Upper lobe of left lung (tissue), 6 donors: Measurements from ENCODE around the gene CHAD. TPM values are rescaled to one million over a fixed set of nuclear protein-coding genes. Genes with fewer than 3 reads are reported as not detected.

ENCODE experiments used
- ATAC-seq, 2 donors: fragments of 200-7000 bp; cut with Tn5 transposase; one replicate each; pipeline ENCODE4 v1.9.1; 2022; ENCODE audit warnings: mild to moderate bottlenecking in 2 of 2, moderate library complexity in 2 of 2; ENCODE audit not compliant: low FRiP score in 2 of 2
- DNase-seq, 2 donors: peaks; one replicate each; pipeline ENCODE4 v3.0.0-alpha.2; 2019 to 2020
- H3K27ac ChIP-seq, 4 donors: fragments of 200-600 bp; sonication (generic); one replicate each; pipeline ENCODE4 v1.5.1; 2016 to 2019
- H3K27me3 ChIP-seq, 4 donors: fragments of 200-600 bp; sonication (generic); one replicate each; pipeline ENCODE4 v1.5.1; 2017 to 2019
- H3K36me3 ChIP-seq, 4 donors: fragments of 200-600 bp; sonication (generic); one replicate each; pipeline ENCODE4 v1.5.1; 2016 to 2019
- H3K4me1 ChIP-seq, 4 donors: fragments of 200-600 bp; sonication (generic); one replicate each; pipeline ENCODE4 v1.5.1; 2018 to 2019
- H3K4me3 ChIP-seq, 4 donors: fragments of 200-600 bp; sonication (generic); one replicate each; pipeline ENCODE4 v1.5.1; 2017 to 2019; ENCODE audit warnings: mild to moderate bottlenecking in 2 of 4, moderate library complexity in 1 of 4
- H3K9me3 ChIP-seq, 4 donors: fragments of 200-600 bp; sonication (generic); one replicate each; pipeline ENCODE4 v1.5.1; 2018 to 2019
- EP300 ChIP-seq, 4 donors: sonication (generic); formaldehyde crosslinking; IDR thresholded peaks; one replicate each; pipeline ENCODE4 v1.5.1; 2017; ENCODE audit warnings: antibody characterized with exemption in 4 of 4, control low read depth in 2 of 4
- POLR2A ChIP-seq, 4 donors: fragments of 450-650 bp; IDR thresholded peaks; one replicate each; pipeline ENCODE4 v1.5.1; 2016 to 2017; ENCODE audit warnings: antibody characterized with exemption in 4 of 4, mild to moderate bottlenecking in 2 of 4
- POLR2AphosphoS5 ChIP-seq, 2 donors: sonication (generic); formaldehyde crosslinking; IDR thresholded peaks; one replicate each; pipeline ENCODE4 v1.5.1; 2017; ENCODE audit warnings: antibody characterized with exemption in 2 of 2
- WGBS, 2 donors: methylation state at CpG; one replicate each; pipeline ENCODE4 v1.1.5; 2017 to 2018; 5-methylcytosine and 5-hydroxymethylcytosine counted together
- total RNA-seq, 6 donors: library from RNA; depleted of rRNA in 4 of 6; stranded (reverse); fragments of >200 nt in 4 of 6; gene quantifications; one replicate each; pipeline versions ENCODE4 v1.1.0 to v1.2.1, GENCODE V29; 2016 to 2021
- TF ChIP-seq, protein P1 (sequence below), 6 experiments: fragments of 450-650 bp in 4 of 6; fragments of 200-600 bp in 2 of 6; sonication (generic) in 2 of 6; IDR thresholded peaks; one replicate each; pipeline ENCODE4 v1.5.1; 2016 to 2019; ENCODE audit warnings: antibody characterized with exemption in 6 of 6
- donor health status: DM: no; HTN: no; CAD: no; lungs with moderate emphysema.
- donor health status: DM: no; HTN: yes; CAD: no; lungs with severe emphysema.

The CHAD gene
- total RNA-seq, 6 donors from 2014 or later: 0.13 to 0.30 (median 0.21) TPM; not detected in 2

DNA sequence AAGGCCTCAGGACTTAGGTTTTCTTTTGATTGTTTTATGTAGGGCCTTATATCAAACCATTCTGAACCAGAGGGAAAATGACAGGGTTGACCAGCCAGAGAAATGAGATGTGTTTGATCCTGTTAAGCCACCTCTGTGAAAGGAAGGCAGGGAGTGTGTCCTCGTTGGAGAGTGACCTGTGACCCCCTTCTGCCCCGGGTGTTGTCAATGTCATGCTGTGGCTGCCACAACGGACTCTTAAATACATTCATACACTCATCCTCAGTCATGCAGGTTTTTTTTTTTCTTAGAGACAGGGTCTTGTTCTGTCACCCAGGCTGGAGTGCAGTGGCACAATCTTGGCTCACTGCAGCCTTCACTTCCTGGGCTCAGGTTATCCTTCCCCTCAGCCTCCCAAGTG, 45.7 kb upstream of the CHAD start:
- TF ChIP-seq POLR2A (IDR thresholded peaks at IDR 0.05) (no peak), EP300 (IDR thresholded peaks at IDR 0.05) (no peak), POLR2AphosphoS5 (IDR thresholded peaks at IDR 0.05) (no peak)
- TF ChIP-seq, protein P1, sequence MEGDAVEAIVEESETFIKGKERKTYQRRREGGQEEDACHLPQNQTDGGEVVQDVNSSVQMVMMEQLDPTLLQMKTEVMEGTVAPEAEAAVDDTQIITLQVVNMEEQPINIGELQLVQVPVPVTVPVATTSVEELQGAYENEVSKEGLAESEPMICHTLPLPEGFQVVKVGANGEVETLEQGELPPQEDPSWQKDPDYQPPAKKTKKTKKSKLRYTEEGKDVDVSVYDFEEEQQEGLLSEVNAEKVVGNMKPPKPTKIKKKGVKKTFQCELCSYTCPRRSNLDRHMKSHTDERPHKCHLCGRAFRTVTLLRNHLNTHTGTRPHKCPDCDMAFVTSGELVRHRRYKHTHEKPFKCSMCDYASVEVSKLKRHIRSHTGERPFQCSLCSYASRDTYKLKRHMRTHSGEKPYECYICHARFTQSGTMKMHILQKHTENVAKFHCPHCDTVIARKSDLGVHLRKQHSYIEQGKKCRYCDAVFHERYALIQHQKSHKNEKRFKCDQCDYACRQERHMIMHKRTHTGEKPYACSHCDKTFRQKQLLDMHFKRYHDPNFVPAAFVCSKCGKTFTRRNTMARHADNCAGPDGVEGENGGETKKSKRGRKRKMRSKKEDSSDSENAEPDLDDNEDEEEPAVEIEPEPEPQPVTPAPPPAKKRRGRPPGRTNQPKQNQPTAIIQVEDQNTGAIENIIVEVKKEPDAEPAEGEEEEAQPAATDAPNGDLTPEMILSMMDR (IDR thresholded peaks at IDR 0.05): no peak
- no peaks in the 10 kb centered on the region for H3K4me1 ChIP-seq
- H3K27ac ChIP-seq: no peak overlapping the region
- DNase-seq (no peak), ATAC-seq (no peak)
- 74 to 80% methylated on average over 3 of the region's 3 CpGs for WGBS, 2 donors
- no peak overlapping the region for H3K4me3 ChIP-seq
- no peaks in the 10 kb centered on the region for H3K36me3 ChIP-seq
- H3K9me3 ChIP-seq: no peaks in the 10 kb centered on the region
- no peaks in the 10 kb centered on the region for H3K27me3 ChIP-seq

DNA sequence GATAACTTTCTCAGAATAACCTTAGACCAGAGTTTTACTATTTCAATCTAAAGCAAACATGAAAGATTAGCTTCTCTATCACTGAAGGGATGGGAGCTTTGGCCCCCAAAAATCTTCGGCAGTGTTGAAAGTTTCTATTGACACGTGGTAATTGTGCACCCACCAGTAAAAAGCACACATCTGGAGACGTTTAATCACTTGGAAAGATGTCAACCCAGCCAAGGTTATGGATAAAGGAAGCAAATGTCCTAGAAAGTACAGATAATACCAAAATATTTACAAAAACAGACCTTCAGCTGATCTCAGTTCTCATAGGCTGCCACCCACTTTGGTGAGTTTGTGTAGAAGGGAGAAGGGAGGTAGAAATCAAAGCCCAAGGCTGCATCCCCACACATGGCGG, 44.8 kb upstream of the CHAD start:
- DNase-seq (no peak), ATAC-seq (no peak)
- Histone ChIP-seq H3K27me3 (no peaks in the 10 kb centered on the region), H3K36me3 (no peaks in the 10 kb centered on the region), H3K27ac (no peak overlapping the region), H3K9me3 (no peaks in the 10 kb centered on the region), H3K4me3 (no peak overlapping the region), H3K4me1 (peaks cover 6 to 8% (median 7%) of the 10 kb centered on the region in 4 donors)
- TF ChIP-seq EP300 (IDR thresholded peaks at IDR 0.05) (no peak), POLR2A (IDR thresholded peaks at IDR 0.05) (no peak), POLR2AphosphoS5 (IDR thresholded peaks at IDR 0.05) (no peak)
- TF ChIP-seq, protein P1 (IDR thresholded peaks at IDR 0.05): no peak
- WGBS, 2 donors: 64 to 80% methylated on average over 4 of the region's 4 CpGs

DNA sequence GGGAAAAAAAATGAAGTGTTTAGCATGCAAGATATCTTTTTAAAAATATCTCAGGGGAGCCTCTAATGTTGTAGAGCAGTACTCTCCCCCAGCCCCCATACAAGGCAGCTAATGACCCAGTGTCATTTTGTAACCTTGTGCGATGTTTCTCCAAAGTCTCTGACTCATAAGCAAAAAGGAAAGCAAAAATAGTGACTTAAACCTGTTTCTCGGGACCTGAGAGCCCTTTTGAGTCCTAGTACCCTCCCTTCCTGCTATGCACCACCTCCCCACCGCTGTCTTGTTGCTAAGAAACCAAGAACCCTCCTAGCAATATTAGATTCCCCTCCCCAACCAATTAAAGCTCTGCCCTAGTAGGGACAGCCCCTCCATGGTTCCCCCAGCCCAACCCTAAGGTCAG, 42.4 kb upstream of the CHAD start:
- 45 to 48% methylated on average over 3 of the region's 3 CpGs for WGBS, 2 donors
- Histone ChIP-seq H3K36me3 (no peaks in the 10 kb centered on the region), H3K9me3 (no peaks in the 10 kb centered on the region), H3K27me3 (no peaks in the 10 kb centered on the region), H3K27ac (no peak overlapping the region), H3K4me1 (peaks cover 6 to 16% (median 9%) of the 10 kb centered on the region in 4 donors), H3K4me3 (no peak overlapping the region)
- ATAC-seq (no peak), DNase-seq (no peak)
- TF ChIP-seq, protein P1 (IDR thresholded peaks at IDR 0.05): no peak
- TF ChIP-seq POLR2AphosphoS5 (IDR thresholded peaks at IDR 0.05) (no peak), POLR2A (IDR thresholded peaks at IDR 0.05) (no peak), EP300 (IDR thresholded peaks at IDR 0.05) (no peak)

DNA sequence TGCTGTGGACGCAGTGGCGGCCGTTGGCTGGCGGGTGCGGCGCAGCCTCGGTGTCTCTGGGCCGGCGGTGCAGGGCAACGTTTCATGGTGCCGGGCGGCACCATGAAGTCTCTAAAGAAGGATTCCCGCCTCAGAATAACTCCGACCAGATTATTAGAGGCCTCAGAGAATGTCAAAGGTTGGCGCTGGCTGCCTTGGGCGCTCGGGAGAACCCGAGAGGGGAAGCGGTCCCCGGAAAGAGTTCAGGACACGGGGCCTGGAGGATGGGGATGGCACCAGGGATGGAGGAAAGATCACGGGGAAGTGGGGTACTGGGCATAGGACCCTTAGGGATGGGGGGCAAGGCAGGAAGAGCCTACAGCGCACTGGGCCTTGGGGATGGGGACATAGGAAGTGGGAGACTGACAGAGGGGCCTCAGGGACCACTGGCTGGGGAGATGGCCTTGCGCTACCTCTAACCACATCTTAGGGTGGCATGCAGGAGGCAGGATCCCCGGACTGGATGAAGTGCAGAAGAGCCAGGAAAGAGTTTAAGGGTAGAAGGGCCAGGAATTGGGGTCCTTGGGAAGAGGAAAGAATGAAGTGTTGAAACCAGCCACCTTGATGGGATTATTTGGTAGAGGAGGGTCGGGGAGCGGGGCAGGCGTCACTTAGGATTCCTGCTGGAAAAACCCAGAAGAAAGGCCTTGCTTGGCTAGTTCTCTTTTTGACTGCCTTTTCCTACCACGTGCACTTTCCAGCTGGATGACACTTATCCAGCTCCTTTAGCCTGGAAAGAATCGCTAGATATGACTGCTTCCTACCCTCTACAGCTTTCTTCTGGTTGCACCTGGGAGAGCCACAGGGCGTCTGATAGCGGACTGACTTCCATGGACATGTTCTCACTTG, 40.1 kb upstream of the CHAD start:
- WGBS, 2 donors: 35 to 58% methylated on average over 22 to 23 of the region's 32 CpGs
- peak overlapping the region; percentile 64 to 85 (median 78) for H3K27ac ChIP-seq
- DNase-seq (no peak), ATAC-seq (no peak)
- TF ChIP-seq, protein P1 (IDR thresholded peaks at IDR 0.05): no peak
- TF ChIP-seq POLR2AphosphoS5 (IDR thresholded peaks at IDR 0.05) (no peak), EP300 (IDR thresholded peaks at IDR 0.05) (no peak), POLR2A (IDR thresholded peaks at IDR 0.05) (no peak)
- peak overlapping the region; percentile 69 to 77 (median 74) for H3K4me3 ChIP-seq
- H3K9me3 ChIP-seq: no peaks in the 10 kb centered on the region
- no peaks in the 10 kb centered on the region for H3K27me3 ChIP-seq
- peaks cover 6 to 16% (median 9%) of the 10 kb centered on the region in 4 donors for H3K4me1 ChIP-seq
- H3K36me3 ChIP-seq: no peaks in the 10 kb centered on the region
